Measurements from ENCODE around the gene OR2M5. TPM values are rescaled to one million over a fixed set of nuclear protein-coding genes. Genes with fewer than 3 reads are reported as not detected.

Gene OR2M5
- total and polyA plus RNA-seq, 2 donors (not counting 1 experiment from before 2014, with no cell fraction given): not detected

DNA sequence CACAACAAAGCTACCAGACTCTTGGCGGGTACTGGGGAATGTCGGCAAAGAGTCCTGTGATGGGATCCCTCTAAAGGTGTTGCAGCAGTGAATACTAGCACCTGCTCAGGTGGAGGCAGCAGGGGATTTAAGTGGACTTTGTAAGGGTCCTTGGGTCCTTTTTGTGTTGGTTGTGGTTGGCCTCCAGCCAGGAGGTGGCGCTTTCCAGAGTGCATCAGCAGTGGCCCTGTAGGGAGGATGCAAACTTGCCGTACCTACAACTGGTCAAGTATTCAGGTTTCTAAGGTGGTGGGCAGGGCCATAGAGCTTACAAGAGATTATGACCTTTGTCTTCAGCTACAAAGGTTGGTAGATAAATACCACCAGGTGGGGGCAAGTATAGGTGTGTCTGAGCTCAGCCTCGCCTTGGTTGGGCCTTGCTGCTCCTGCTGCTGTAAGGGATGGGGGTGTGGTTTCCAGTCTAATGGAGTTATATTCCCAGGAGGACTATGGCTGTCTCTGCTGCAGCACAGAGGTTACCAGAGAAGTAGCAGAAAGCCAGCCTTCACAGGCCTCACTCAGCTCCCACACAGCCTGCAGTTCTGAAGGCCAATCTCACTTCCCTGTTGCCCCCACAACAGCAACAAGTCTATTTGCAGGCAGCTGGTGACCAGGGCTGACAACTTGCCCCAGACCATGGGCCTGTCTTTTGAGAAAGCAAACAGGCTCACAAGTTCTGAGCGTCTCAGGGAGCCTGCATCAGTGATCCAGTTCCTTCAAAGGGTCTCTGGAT, 7.3 kb downstream of the OR2M5 start:
- no peaks in the 10 kb centered on the region for H4K20me1 ChIP-seq (ENCODE audit: control insufficient read depth, extremely low read depth, insufficient read depth, low read length)
- H3K4me1 ChIP-seq (ENCODE audit: control insufficient read depth, extremely low read depth, insufficient read depth, low read length): no peaks in the 10 kb centered on the region
- no peaks in the 10 kb centered on the region for H3K27me3 ChIP-seq (ENCODE audit: control insufficient read depth, insufficient read depth, low read length)
- H3K27ac ChIP-seq (ENCODE audit: insufficient read depth, low read length): no peak overlapping the region
- TF ChIP-seq EZH2 (IDR thresholded peaks at IDR 0.05; ENCODE audit: low read length, missing control alignments): no peak
- TF ChIP-seq, protein P1, sequence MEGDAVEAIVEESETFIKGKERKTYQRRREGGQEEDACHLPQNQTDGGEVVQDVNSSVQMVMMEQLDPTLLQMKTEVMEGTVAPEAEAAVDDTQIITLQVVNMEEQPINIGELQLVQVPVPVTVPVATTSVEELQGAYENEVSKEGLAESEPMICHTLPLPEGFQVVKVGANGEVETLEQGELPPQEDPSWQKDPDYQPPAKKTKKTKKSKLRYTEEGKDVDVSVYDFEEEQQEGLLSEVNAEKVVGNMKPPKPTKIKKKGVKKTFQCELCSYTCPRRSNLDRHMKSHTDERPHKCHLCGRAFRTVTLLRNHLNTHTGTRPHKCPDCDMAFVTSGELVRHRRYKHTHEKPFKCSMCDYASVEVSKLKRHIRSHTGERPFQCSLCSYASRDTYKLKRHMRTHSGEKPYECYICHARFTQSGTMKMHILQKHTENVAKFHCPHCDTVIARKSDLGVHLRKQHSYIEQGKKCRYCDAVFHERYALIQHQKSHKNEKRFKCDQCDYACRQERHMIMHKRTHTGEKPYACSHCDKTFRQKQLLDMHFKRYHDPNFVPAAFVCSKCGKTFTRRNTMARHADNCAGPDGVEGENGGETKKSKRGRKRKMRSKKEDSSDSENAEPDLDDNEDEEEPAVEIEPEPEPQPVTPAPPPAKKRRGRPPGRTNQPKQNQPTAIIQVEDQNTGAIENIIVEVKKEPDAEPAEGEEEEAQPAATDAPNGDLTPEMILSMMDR (conservative IDR thresholded peaks at IDR 0.05 in 1 of 2, IDR thresholded peaks at IDR 0.05 in 1 of 2; ENCODE audit: low read depth in 1 of 2, low read length in 2 of 2): no peak
- no peak overlapping the region for H2AFZ ChIP-seq (ENCODE audit: low read length)
- H3K36me3 ChIP-seq (ENCODE audit: control insufficient read depth, insufficient read depth, low read length): no peaks in the 10 kb centered on the region
- H3K4me2 ChIP-seq (ENCODE audit: extremely low read depth, insufficient read depth, low read length): no peak overlapping the region
- no peak overlapping the region for H3K9ac ChIP-seq (ENCODE audit: insufficient read depth, low read length)
- no peak overlapping the region for H3K4me3 ChIP-seq (replicated peaks in 1 of 4; ENCODE audit: control extremely low read depth in 1 of 4, insufficient read depth in 1 of 4, low read depth in 3 of 4, low read length in 4 of 4)
- no peak for DNase-seq (ENCODE audit: low read depth in 2 of 2)
- H3K9me3 ChIP-seq (ENCODE audit: control insufficient read depth, insufficient read depth, low read depth, low read length): no peaks in the 10 kb centered on the region
- H3K79me2 ChIP-seq (ENCODE audit: control insufficient read depth, insufficient read depth, low read length): no peaks in the 10 kb centered on the region

GRCh38 chr1:248155927-248156326, 11.0 kb downstream of the OR2M5 start:
- TF ChIP-seq EZH2 (IDR thresholded peaks at IDR 0.05; ENCODE audit: low read length, missing control alignments): no peak
- TF ChIP-seq, protein P1 (conservative IDR thresholded peaks at IDR 0.05 in 1 of 2, IDR thresholded peaks at IDR 0.05 in 1 of 2; ENCODE audit: low read depth in 1 of 2, low read length in 2 of 2): no peak
- no peak overlapping the region for H3K4me3 ChIP-seq (replicated peaks in 1 of 4; ENCODE audit: control extremely low read depth in 1 of 4, insufficient read depth in 1 of 4, low read depth in 3 of 4, low read length in 4 of 4)
- H2AFZ ChIP-seq (ENCODE audit: low read length): no peak overlapping the region
- H4K20me1 ChIP-seq (ENCODE audit: control insufficient read depth, extremely low read depth, insufficient read depth, low read length): no peaks in the 10 kb centered on the region
- H3K4me1 ChIP-seq (ENCODE audit: control insufficient read depth, extremely low read depth, insufficient read depth, low read length): no peaks in the 10 kb centered on the region
- no peak for DNase-seq (ENCODE audit: low read depth in 2 of 2)
- H3K36me3 ChIP-seq (ENCODE audit: control insufficient read depth, insufficient read depth, low read length): no peaks in the 10 kb centered on the region
- H3K9me3 ChIP-seq (ENCODE audit: control insufficient read depth, insufficient read depth, low read depth, low read length): no peaks in the 10 kb centered on the region
- H3K27me3 ChIP-seq (ENCODE audit: control insufficient read depth, insufficient read depth, low read length): no peaks in the 10 kb centered on the region
- H3K27ac ChIP-seq (ENCODE audit: insufficient read depth, low read length): no peak overlapping the region
- H3K79me2 ChIP-seq (ENCODE audit: control insufficient read depth, insufficient read depth, low read length): no peaks in the 10 kb centered on the region
- H3K4me2 ChIP-seq (ENCODE audit: extremely low read depth, insufficient read depth, low read length): no peak overlapping the region
- no peak overlapping the region for H3K9ac ChIP-seq (ENCODE audit: insufficient read depth, low read length)

DNA sequence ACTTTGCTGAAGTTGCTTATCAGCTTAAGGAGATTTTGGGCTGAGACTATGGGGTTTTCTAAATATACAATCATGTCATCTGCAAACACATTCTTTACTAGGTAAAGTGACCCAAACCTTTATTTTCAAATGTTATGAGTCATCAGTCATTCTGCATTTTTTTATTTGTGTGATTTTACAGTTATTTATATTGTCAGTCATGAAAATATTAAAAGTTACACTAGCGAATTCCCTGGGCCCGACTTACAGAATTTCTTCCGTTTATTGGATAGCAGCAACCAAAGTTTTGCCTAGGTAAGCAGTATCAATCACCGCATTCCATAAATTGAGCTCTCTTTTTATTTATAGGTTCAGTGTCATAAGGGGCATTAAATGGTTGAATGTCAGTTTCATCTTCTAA, 13.8 kb downstream of the OR2M5 start:
- Histone ChIP-seq H3K4me1 (ENCODE audit: control insufficient read depth, extremely low read depth, insufficient read depth, low read length) (no peaks in the 10 kb centered on the region), H3K27ac (ENCODE audit: insufficient read depth, low read length) (no peak overlapping the region)

More for the DNA sequence above, 13.8 kb downstream of the OR2M5 start:
- H3K36me3 ChIP-seq (ENCODE audit: control insufficient read depth, insufficient read depth, low read length): no peaks in the 10 kb centered on the region
- no peak overlapping the region for H3K4me2 ChIP-seq (ENCODE audit: extremely low read depth, insufficient read depth, low read length)
- no peak overlapping the region for H3K9ac ChIP-seq (ENCODE audit: insufficient read depth, low read length)
- no peaks in the 10 kb centered on the region for H3K79me2 ChIP-seq (ENCODE audit: control insufficient read depth, insufficient read depth, low read length)
- H2AFZ ChIP-seq (ENCODE audit: low read length): no peak overlapping the region
- no peak overlapping the region for H3K4me3 ChIP-seq (replicated peaks in 1 of 4; ENCODE audit: control extremely low read depth in 1 of 4, insufficient read depth in 1 of 4, low read depth in 3 of 4, low read length in 4 of 4)
- TF ChIP-seq, protein P1 (conservative IDR thresholded peaks at IDR 0.05 in 1 of 2, IDR thresholded peaks at IDR 0.05 in 1 of 2; ENCODE audit: low read depth in 1 of 2, low read length in 2 of 2): no peak
- no peak for TF ChIP-seq EZH2 (IDR thresholded peaks at IDR 0.05; ENCODE audit: low read length, missing control alignments)
- DNase-seq (ENCODE audit: low read depth in 2 of 2): no peak
- H3K9me3 ChIP-seq (ENCODE audit: control insufficient read depth, insufficient read depth, low read depth, low read length): no peaks in the 10 kb centered on the region
- H4K20me1 ChIP-seq (ENCODE audit: control insufficient read depth, extremely low read depth, insufficient read depth, low read length): no peaks in the 10 kb centered on the region
- no peaks in the 10 kb centered on the region for H3K27me3 ChIP-seq (ENCODE audit: control insufficient read depth, insufficient read depth, low read length)

All from fibroblast of lung (primary cell).